Stimulated activated CD4-positive, alpha-beta T cell treated with anti-CD3 and anti-CD28 coated beads, Interleukin-4, amount 100 ng/mL, for 24 hours (primary cell): Measurements from ENCODE around the gene C4orf36.

Experiments
- DNase-seq: peaks from one replicate; pipeline ENCODE4 v3.0.0-alpha.2; 2020

Gene C4orf36

GRCh38 chr4:86853209-86853608 is 39.0 kb downstream of the C4orf36 start:
- no peak for DNase-seq

GRCh38 chr4:86848732-86849619 is 43.2 kb downstream of the C4orf36 start, which contains the start of gene SLC10A6:
Gene SLC10A6 (minus strand): TSS chr4:86849384. CDS start chr4:86849115, 269 bp downstream.
- no peak for DNase-seq

GRCh38 chr4:86848136-86848535 is 44.1 kb downstream of the C4orf36 start:
- DNase-seq = no peak

GRCh38 chr4:86847571-86847970 is 44.7 kb downstream of the C4orf36 start:
- DNase-seq = no peak

GRCh38 chr4:86846921-86847320 is 45.3 kb downstream of the C4orf36 start:
- no peak for DNase-seq

GRCh38 chr4:86845593-86845992 is 46.6 kb downstream of the C4orf36 start:
- no peak for DNase-seq

- DNase-seq = no peak
Observed at GRCh38 chr4:86841309-86841708, 50.9 kb downstream of the C4orf36 start.

- no peak for DNase-seq
Observed at GRCh38 chr4:86840858-86841257, 51.4 kb downstream of the C4orf36 start.

GRCh38 chr4:86837691-86838503 is 54.3 kb downstream of the C4orf36 start:
- no peak for DNase-seq

GRCh38 chr4:86835677-86836076 is 56.5 kb downstream of the C4orf36 start:
- no peak for DNase-seq

GRCh38 chr4:86834901-86835300 is 57.3 kb downstream of the C4orf36 start:
- no peak for DNase-seq

- DNase-seq = no peak
Observed at GRCh38 chr4:86833615-86834014, 58.6 kb downstream of the C4orf36 start.

GRCh38 chr4:86831262-86832130 is 60.7 kb downstream of the C4orf36 start:
- DNase-seq = no peak
